HepG2 (cell line): ENCODE measurements around the gene GZF1. TPM values are rescaled to one million over a fixed set of nuclear protein-coding genes. Genes with fewer than 3 reads are reported as not detected.

Source experiments
- ATAC-seq: fragments of 200-7000 bp; cut with Tn5 transposase; 3 replicates; pipeline ENCODE4 v1.9.1; 2020; ENCODE audit warnings: mild to moderate bottlenecking, moderate library complexity
- BruUV-seq: library from RNA; stranded (reverse); fragments of 400-500 nt; replicated peaks from 2 replicates; lab custom pipeline; 2021; lab: Mats Ljungman, UMichigan
- CTCF ChIA-PET: fragments of 300-600 bp; formaldehyde crosslinking; extraction: SDS; loops from one replicate; lab custom pipeline; 2021; ENCODE audit warnings: low total read pairs, inconsistent platforms, low intra/inter-chr PET ratio; lab: Yijun Ruan, JAX
- POLR2A ChIA-PET: fragments of 350-600 bp; sonication (Branson Sonifier 250); formaldehyde crosslinking; loops from one replicate; lab custom pipeline; 2020; ENCODE audit warnings: antibody characterized with exemption, inconsistent platforms; lab: Yijun Ruan, JAX
- DNase-seq: peaks from one replicate; pipeline ENCODE4 v3.0.0-alpha.2; 2015; ENCODE audit warnings: low spot score
- FAIRE-seq: peaks from 3 replicates; lab custom pipeline; 2011; peaks lifted over from hg19 to GRCh38; lab: Jason Lieb, UNC
- H2AFZ ChIP-seq: one replicate; pipeline ENCODE4 v1.6.1; 2011; ENCODE audit warnings: low read length, inconsistent platforms
- H3K27ac ChIP-seq: fragments of 300-600 bp; 3 replicates; pipeline ENCODE4 v1.8.0; 2011; ENCODE audit warnings: mixed run types, mild to moderate bottlenecking, mixed read lengths, low read length, inconsistent platforms; ENCODE audit not compliant: insufficient read depth; ENCODE audit errors: extremely low read length
- H3K27me3 ChIP-seq, 2 experiments: fragments of 200-600 bp in 1 of 2; 2 replicates in 1 of 2; 3 replicates in 1 of 2; pipeline versions ENCODE4 v1.6.0 to v1.8.0; 2011; ENCODE audit warnings: low read length in 2 of 2, mild to moderate bottlenecking in 2 of 2, moderate library complexity in 2 of 2, inconsistent platforms in 1 of 2; ENCODE audit not compliant: insufficient read depth in 2 of 2, control insufficient read depth in 1 of 2
- H3K36me3 ChIP-seq, 2 experiments: fragments of 200-600 bp in 1 of 2; replicated peaks in 1 of 2; 2 replicates in 1 of 2; 3 replicates in 1 of 2; pipeline versions ENCODE4 v1.5.1 to v1.8.0; 2011; ENCODE audit warnings: low read length in 2 of 2, inconsistent platforms in 1 of 2; ENCODE audit not compliant: insufficient read depth in 2 of 2, control insufficient read depth in 1 of 2
- H3K4me1 ChIP-seq: 2 replicates; pipeline ENCODE4 v1.5.1; 2012; ENCODE audit warnings: low read length, inconsistent platforms; ENCODE audit not compliant: insufficient read depth
- H3K4me2 ChIP-seq: 2 replicates; pipeline ENCODE4 v1.6.0; 2011; ENCODE audit warnings: low read depth, low read length, inconsistent platforms
- H3K4me3 ChIP-seq, 3 experiments: fragments of 200-600 bp in 1 of 3; sonication (generic), shearing (Covaris generic) in 1 of 3; replicated peaks in 1 of 3; 2 replicates each; pipeline ENCODE4 v1.5.1; 2011 to 2016; ENCODE audit warnings: low read length in 3 of 3, inconsistent platforms in 2 of 3, low read depth in 2 of 3, mild to moderate bottlenecking in 2 of 3, control low read depth in 1 of 3, mixed read lengths in 1 of 3; ENCODE audit not compliant: insufficient read depth in 1 of 3
- H3K79me2 ChIP-seq: one replicate; pipeline ENCODE4 v1.6.1; 2011; ENCODE audit warnings: low read length, inconsistent platforms; ENCODE audit not compliant: insufficient read depth
- H3K9ac ChIP-seq: 2 replicates; pipeline ENCODE4 v1.6.0; 2011; ENCODE audit warnings: mild to moderate bottlenecking, low read depth, low read length, inconsistent platforms; ENCODE audit not compliant: insufficient read depth
- H3K9me3 ChIP-seq: 2 replicates; pipeline ENCODE4 v1.5.1; 2012; ENCODE audit warnings: mild to moderate bottlenecking, low read length
- H4K20me1 ChIP-seq: 2 replicates; pipeline ENCODE4 v1.6.0; 2011; ENCODE audit warnings: inconsistent platforms, mild to moderate bottlenecking, low read length, moderate library complexity; ENCODE audit not compliant: insufficient read depth
- ARID4A ChIP-seq: sonication (generic); formaldehyde crosslinking; IDR thresholded peaks from 2 replicates; pipeline ENCODE4 v1.5.0; 2020; ENCODE audit warnings: mild to moderate bottlenecking, missing genetic modification reagents, borderline replicate concordance
- FOSL2 ChIP-seq: sonication (generic); formaldehyde crosslinking; IDR thresholded peaks from 2 replicates; pipeline ENCODE4 v1.4.0; 2020; ENCODE audit warnings: missing genetic modification reagents
- NCOA2 ChIP-seq: sonication (generic); formaldehyde crosslinking; IDR thresholded peaks from 2 replicates; pipeline ENCODE4 v1.8.0; 2022; ENCODE audit warnings: inconsistent platforms
- ZBTB46 ChIP-seq: sonication (generic); formaldehyde crosslinking; IDR thresholded peaks from 2 replicates; pipeline ENCODE4 v1.4.0; 2020; ENCODE audit warnings: mild to moderate bottlenecking, missing genetic modification reagents, borderline replicate concordance
- ZMYM2 ChIP-seq: sonication (generic); formaldehyde crosslinking; IDR thresholded peaks from 2 replicates; pipeline ENCODE4 v1.8.0; 2022; ENCODE audit warnings: mild to moderate bottlenecking, missing genetic modification reagents
- ZNF232 ChIP-seq: sonication (generic); formaldehyde crosslinking; IDR thresholded peaks from 2 replicates; pipeline ENCODE4 v1.4.0; 2020; ENCODE audit warnings: missing genetic modification reagents, borderline replicate concordance
- ZNF563 ChIP-seq: sonication (generic); formaldehyde crosslinking; IDR thresholded peaks from 2 replicates; pipeline ENCODE4 v1.8.0; 2022; ENCODE audit warnings: mild to moderate bottlenecking, moderate library complexity, missing genetic modification reagents
- ZNF564 ChIP-seq: sonication (generic); formaldehyde crosslinking; IDR thresholded peaks from 2 replicates; pipeline ENCODE4 v1.8.1; 2023; ENCODE audit warnings: mild to moderate bottlenecking, missing genetic modification reagents
- WGBS: methylation state at CpG from one replicate; pipeline ENCODE4 v1.1.6; 2017; ENCODE audit warnings: low lambda C conversion rate; 5-methylcytosine and 5-hydroxymethylcytosine counted together
- in situ Hi-C: cut with HindIII; loops from 2 replicates; pipeline ENCODE4 v1.10.0; 2017; ENCODE audit warnings: low pct_unique_long_range_greater_than_20kb; ENCODE audit not compliant: extremely low pct_ligation_motif_present
- intact Hi-C: fragments of 100-400 bp; cut with micrococcal nuclease; formaldehyde crosslinking; loops from one replicate; pipeline ENCODE4 v1.10.0; 2022; ENCODE audit not compliant: unreplicated experiment
- polyA plus RNA-seq, 8 experiments: library from polyadenylated mRNA; depleted of rRNA in 3 of 8; stranded (reverse) in 7 of 8; unstranded in 1 of 8; fragments of >200 nt; fragmentation: Illumina TruSeq in 4 of 8; extraction: Trizol in 4 of 8; gene quantifications; 2 replicates each; pipeline versions ENCODE4 v1.2.1 to v1.2.3, GENCODE V29; 2011 to 2016; ENCODE audit warnings: low read depth in 4 of 8, missing spikeins in 1 of 8, mixed read lengths in 1 of 8; ENCODE audit not compliant: insufficient read depth in 1 of 8
- total RNA-seq, 5 experiments: library from RNA; depleted of rRNA; stranded (reverse); fragments of >200 nt; fragmentation: Illumina TruSeq; extraction: Trizol; gene quantifications; 2 replicates each; pipeline ENCODE4 v1.2.3, GENCODE V29; 2016; ENCODE audit warnings: low read depth in 1 of 5
- TF ChIP-seq, protein P1 (sequence below): sonication (generic); formaldehyde crosslinking; IDR thresholded peaks from 2 replicates; pipeline ENCODE4 v1.4.0; 2020; ENCODE audit warnings: mild to moderate bottlenecking, low read depth, missing genetic modification reagents
- TF ChIP-seq, protein P2 (sequence below): fragments of 450-650 bp; IDR thresholded peaks from 2 replicates; pipeline ENCODE4 v1.6.1; 2017; ENCODE audit warnings: mild to moderate bottlenecking

The GZF1 gene
- total and polyA plus RNA-seq, 2 of the 13 experiments (the other 11 are each of a cell fraction or from before 2014, with no cell fraction given), result 16.9 to 26.0 TPM

- no peak overlapping the region for H3K4me3 ChIP-seq
- no peak overlapping the region for H3K9ac ChIP-seq
- BruUV-seq, result no TSS peak
- no peak overlapping the region for H3K4me2 ChIP-seq
- ATAC-seq (no peak), FAIRE-seq (no peak), DNase-seq (no peak)
- intact Hi-C loops (no loop called here), in situ Hi-C loops (no loop called here)
- ChIA-PET POLR2A (interaction anchor here (0.6 to 1.2 kb wide), 4 partner anchors 20 to 66 kb away, joined by 3 to 7 read pairs (median 4); partner anchors contain the start of gene NXT1), CTCF (no interaction called here)
- H4K20me1 ChIP-seq, result peaks cover 35% of the 10 kb centered on the region
- peaks cover 0 to 4% of the 10 kb centered on the region in 2 experiments; a peak in 1 of 5 replicates for H3K36me3 ChIP-seq
- WGBS, result 92% methylated on average over 6 of the region's 6 CpGs
- no peaks in the 10 kb centered on the region for H3K9me3 ChIP-seq
- no peaks in the 10 kb centered on the region for H3K27me3 ChIP-seq
- no peak overlapping the region for H3K27ac ChIP-seq
- H2AFZ ChIP-seq, result no peak overlapping the region
- peaks cover 89% of the 10 kb centered on the region for H3K79me2 ChIP-seq
- peaks cover 68% of the 10 kb centered on the region for H3K4me1 ChIP-seq
- TF ChIP-seq ZNF232 (CRISPR knock-in tag), result no peak
- TF ChIP-seq NCOA2 (CRISPR knock-in tag), result no peak
- no peak for TF ChIP-seq ZBTB46
- TF ChIP-seq, protein P1, sequence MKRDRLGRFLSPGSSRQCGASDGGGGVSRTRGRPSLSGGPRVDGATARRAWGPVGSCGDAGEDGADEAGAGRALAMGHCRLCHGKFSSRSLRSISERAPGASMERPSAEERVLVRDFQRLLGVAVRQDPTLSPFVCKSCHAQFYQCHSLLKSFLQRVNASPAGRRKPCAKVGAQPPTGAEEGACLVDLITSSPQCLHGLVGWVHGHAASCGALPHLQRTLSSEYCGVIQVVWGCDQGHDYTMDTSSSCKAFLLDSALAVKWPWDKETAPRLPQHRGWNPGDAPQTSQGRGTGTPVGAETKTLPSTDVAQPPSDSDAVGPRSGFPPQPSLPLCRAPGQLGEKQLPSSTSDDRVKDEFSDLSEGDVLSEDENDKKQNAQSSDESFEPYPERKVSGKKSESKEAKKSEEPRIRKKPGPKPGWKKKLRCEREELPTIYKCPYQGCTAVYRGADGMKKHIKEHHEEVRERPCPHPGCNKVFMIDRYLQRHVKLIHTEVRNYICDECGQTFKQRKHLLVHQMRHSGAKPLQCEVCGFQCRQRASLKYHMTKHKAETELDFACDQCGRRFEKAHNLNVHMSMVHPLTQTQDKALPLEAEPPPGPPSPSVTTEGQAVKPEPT (CRISPR knock-in tag), result no peak
- TF ChIP-seq FOSL2 (CRISPR knock-in tag), result no peak
- no peak for TF ChIP-seq ARID4A (CRISPR knock-in tag)
- no peak for TF ChIP-seq ZMYM2 (CRISPR knock-in tag)
- TF ChIP-seq, protein P2, sequence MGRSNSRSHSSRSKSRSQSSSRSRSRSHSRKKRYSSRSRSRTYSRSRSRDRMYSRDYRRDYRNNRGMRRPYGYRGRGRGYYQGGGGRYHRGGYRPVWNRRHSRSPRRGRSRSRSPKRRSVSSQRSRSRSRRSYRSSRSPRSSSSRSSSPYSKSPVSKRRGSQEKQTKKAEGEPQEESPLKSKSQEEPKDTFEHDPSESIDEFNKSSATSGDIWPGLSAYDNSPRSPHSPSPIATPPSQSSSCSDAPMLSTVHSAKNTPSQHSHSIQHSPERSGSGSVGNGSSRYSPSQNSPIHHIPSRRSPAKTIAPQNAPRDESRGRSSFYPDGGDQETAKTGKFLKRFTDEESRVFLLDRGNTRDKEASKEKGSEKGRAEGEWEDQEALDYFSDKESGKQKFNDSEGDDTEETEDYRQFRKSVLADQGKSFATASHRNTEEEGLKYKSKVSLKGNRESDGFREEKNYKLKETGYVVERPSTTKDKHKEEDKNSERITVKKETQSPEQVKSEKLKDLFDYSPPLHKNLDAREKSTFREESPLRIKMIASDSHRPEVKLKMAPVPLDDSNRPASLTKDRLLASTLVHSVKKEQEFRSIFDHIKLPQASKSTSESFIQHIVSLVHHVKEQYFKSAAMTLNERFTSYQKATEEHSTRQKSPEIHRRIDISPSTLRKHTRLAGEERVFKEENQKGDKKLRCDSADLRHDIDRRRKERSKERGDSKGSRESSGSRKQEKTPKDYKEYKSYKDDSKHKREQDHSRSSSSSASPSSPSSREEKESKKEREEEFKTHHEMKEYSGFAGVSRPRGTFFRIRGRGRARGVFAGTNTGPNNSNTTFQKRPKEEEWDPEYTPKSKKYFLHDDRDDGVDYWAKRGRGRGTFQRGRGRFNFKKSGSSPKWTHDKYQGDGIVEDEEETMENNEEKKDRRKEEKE, result no peak
- no peak for TF ChIP-seq ZNF564 (CRISPR knock-in tag)
- no peak for TF ChIP-seq ZNF563 (CRISPR knock-in tag)
Measured at GRCh38 chr20:23415959-23416583, 54.1 kb downstream of the GZF1 start.
